HG02973 (cell line): ENCODE measurements around the gene OR2AG1.

ENCODE experiments used
- ATAC-seq: cut with Tn5 transposase; IDR thresholded peaks from one replicate; pipeline ENCODE4 v1.9.1; 2021; ENCODE audit warnings: moderate library complexity; ENCODE audit not compliant: unreplicated experiment

OR2AG1 gene

GRCh38 chr11:6782720-6783119, at the start of gene OR2AG1:
Gene OR2AG1, plus strand, starts transcription at chr11:6783020. Its CDS starts 2,018 bp downstream, at chr11:6785038.
- ATAC-seq: no peak

- no peak for ATAC-seq
Observed at GRCh38 chr11:6733326-6734275, 49.2 kb upstream of the OR2AG1 start.

- ATAC-seq: no peak
Observed at GRCh38 chr11:6734616-6735015, 48.2 kb upstream of the OR2AG1 start.

- ATAC-seq: no peak
Observed at GRCh38 chr11:6735306-6735705, 47.5 kb upstream of the OR2AG1 start.

- no peak for ATAC-seq
Observed at GRCh38 chr11:6736495-6737121, 46.2 kb upstream of the OR2AG1 start.

- no peak for ATAC-seq
Observed at GRCh38 chr11:6737872-6738466, 44.9 kb upstream of the OR2AG1 start.

GRCh38 chr11:6738590-6738989, 44.2 kb upstream of the OR2AG1 start:
- ATAC-seq: no peak

- ATAC-seq: no peak
Observed at GRCh38 chr11:6742260-6742659, 40.6 kb upstream of the OR2AG1 start.

GRCh38 chr11:6745018-6745417, 37.8 kb upstream of the OR2AG1 start:
- ATAC-seq: no peak

GRCh38 chr11:6745465-6746015, 37.3 kb upstream of the OR2AG1 start:
- peak; percentile 34 for ATAC-seq

GRCh38 chr11:6746086-6746618, 36.7 kb upstream of the OR2AG1 start:
- peak; percentile 80 for ATAC-seq

GRCh38 chr11:6746626-6747025, 36.2 kb upstream of the OR2AG1 start:
- peak; percentile 16 for ATAC-seq

- ATAC-seq: no peak
Observed at GRCh38 chr11:6747097-6747668, 35.6 kb upstream of the OR2AG1 start.

- ATAC-seq: no peak
Observed at GRCh38 chr11:6755303-6755952, 27.4 kb upstream of the OR2AG1 start.

- ATAC-seq: no peak
Observed at GRCh38 chr11:6755953-6756347, 26.9 kb upstream of the OR2AG1 start.

- ATAC-seq: no peak
Observed at GRCh38 chr11:6757373-6757967, 25.4 kb upstream of the OR2AG1 start.

- ATAC-seq: peak; percentile 94
Observed at GRCh38 chr11:6771926-6772893, 10.6 kb upstream of the OR2AG1 start, which contains the start of gene OR2AG2. Gene OR2AG2, minus strand, starts transcription at chr11:6771976. Its CDS starts 3,019 bp downstream, at chr11:6768957.

GRCh38 chr11:6778518-6778917, 4.3 kb upstream of the OR2AG1 start:
- ATAC-seq: no peak

- no peak for ATAC-seq
Observed at GRCh38 chr11:6780829-6781228, 2.0 kb upstream of the OR2AG1 start.
